ENCODE measurements around the gene PPARD.

DNA sequence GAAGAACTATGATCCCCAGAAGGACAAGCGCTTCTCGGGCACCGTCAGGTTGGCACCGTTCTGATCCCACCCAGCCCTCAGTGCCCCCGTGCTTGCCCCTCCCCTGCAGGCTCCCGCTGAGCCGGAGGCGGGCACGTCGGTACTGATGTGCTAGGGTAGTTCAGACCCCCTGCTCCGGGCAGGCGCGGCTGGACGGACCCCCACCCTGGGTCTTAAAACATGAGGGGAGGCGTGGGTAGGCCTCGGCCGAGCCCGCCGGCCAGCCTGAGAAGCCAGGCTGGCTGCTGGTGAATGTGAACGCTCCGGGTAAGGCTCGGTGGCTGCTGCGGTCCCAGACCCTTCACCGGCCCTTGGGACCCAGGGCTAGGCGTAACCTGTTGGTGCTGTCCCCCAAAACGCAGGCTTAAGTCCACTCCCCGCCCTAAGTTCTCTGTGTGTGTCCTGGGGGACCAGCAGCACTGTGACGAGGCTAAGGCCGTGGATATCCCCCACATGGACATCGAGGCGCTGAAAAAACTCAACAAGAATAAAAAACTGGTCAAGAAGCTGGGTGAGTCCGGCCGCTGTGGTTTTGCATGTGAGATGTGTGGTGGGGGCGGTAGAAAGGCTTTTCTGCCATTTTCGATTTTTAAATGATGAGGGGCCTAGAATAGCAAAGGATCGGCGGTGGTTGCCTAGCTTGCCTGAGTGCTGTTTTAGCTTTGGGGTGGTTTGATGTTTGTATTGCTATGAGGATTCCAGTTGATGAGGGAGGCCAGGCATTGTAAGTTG is 126.8 kb downstream of the PPARD start:
- no peak for TF ChIP-seq POLR2A (IDR thresholded peaks at IDR 0.05)
- TF ChIP-seq CTCF (IDR thresholded peaks at IDR 0.05 in 4 of 5, conservative IDR thresholded peaks at IDR 0.05 in 1 of 5): no peak

Data from gastrocnemius medialis (tissue), 4 donors.